HL-60 (cell line): ENCODE data around the gene BTBD2.

ENCODE experiments used
- CTCF ChIP-seq: IDR thresholded peaks from one replicate; pipeline ENCODE4 v1.5.1; 2011; ENCODE audit warnings: low read length, control low read depth, inconsistent platforms; ENCODE audit not compliant: insufficient read depth
- GABPA ChIP-seq: IDR thresholded peaks from 2 replicates; pipeline ENCODE4 v1.6.1; 2012; ENCODE audit warnings: low read depth

- TF ChIP-seq CTCF (no peak), GABPA (no peak)
These were observed 61.0 kb downstream of the BTBD2 start for GRCh38 chr19:1954532-1954933.
